HG02981 (cell line): ENCODE measurements around the gene GAS2L2.

Experiments
- ATAC-seq: cut with Tn5 transposase; IDR thresholded peaks from one replicate; pipeline ENCODE4 v1.9.1; 2021; ENCODE audit warnings: mild to moderate bottlenecking, moderate library complexity; ENCODE audit not compliant: unreplicated experiment

GAS2L2 gene

DNA sequence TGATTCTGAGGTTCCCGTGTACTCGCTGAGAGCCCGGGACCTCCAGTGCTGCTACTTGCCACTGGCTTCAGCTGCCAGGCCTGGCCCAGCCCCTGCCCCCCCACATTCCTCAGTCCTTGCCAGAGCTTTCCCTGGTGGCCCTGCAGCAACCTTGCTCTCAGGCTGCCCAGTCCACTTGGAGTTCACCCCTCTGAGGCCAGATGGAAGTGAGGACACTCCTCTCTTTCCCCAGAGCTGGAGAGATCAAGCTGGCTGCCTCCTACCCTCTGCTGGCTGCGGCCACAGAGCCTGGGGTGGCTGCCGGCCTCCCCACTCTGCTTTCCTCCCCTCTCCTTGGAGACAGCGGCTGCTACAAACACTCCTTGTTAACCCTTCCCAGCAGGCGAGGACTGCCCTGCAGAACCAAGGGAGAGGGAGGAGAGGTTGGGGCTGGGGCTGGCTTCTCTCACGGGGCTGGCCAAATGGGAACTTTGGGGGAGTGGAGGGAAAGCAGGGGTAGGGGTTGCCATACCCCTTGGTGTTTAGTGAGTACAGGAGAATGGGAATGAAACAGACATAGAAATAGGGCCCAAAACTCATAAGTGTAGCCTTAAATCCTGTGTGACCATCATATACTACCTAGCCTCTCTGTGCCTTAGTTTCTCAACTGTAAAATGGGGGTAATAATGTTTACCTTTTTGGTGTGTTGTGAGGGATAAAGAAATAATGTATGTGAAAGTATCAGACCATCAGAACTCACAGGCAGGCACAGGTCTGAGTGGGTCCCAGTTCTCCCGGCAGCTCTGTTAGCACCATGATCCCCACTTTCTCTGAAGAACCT, at the start of gene GAS2L2:
Gene GAS2L2 (minus strand): TSS at position 295 of the 820 bp plus-strand sequence. CDS start 389 bp downstream, outside the sequence.
- no peak for ATAC-seq

DNA sequence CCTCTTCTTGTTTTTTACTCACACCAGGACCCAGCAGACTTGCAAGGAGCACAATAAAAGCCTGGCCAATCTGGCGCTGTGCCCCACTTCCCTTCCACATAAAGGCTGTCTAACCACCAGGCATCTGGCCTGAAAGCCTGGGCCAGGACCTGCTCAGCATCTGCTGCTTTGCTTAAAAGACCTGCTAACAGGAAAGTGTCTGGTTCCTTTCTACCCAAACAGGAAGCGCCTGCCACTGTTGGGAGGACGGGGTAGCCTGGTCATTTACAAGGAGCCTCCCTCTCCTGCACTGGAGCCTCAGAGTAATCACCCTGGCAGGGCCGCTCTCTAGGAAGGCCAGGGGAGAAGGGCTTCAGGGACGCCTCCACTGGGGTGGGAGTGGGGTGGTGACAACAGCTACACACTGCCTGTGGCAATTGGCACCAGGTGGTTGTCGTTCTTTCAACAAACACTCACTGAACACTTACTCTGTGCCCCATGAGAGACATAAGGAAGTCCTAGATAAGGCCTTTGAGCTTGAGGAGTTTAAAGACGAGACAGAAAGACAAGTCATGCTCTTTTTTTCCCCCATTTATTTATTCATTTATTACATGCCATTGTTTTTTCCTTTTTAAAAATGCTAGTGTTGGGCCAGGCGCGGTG, 48.7 kb upstream of the GAS2L2 start:
- ATAC-seq: no peak

DNA sequence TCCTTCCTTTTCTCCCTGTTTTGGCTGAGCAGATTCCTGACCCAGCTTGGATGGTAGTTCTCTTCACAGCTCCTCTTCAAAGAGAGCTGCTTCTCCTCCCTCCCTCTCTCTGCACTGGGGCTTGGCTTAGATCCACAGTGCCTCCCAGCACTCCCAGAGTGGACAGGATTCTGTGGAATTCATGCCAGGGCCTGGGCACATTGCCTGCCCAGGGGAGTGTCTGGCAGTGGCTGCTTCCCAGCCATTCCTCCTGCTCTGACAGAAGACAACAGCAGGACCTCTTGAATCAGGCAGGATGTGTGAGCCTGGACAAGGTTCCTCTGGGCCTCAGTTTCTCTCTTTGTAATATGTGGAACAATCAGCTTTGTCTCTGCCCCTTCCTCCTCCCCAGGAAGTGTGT, 46.9 kb upstream of the GAS2L2 start:
- no peak for ATAC-seq

DNA sequence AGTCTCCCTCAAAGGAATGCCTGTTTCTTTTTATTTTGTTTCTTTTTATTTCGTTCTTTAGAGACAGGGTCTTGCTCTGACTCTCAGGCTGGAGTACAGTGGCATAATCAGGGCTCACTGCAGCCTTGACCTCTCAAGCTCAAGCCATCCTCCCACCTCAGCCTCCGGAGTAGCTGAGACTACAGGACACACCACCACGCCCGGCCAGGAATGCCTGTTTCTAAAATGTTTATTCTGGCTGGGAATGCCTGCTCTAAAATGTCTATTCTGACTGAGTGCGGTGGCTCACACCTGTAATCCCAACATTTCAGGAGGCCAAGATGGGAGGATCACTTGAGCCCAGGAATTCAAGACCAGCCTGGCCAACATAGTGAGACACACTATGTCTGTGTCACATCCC, 44.9 kb upstream of the GAS2L2 start:
- no peak for ATAC-seq

DNA sequence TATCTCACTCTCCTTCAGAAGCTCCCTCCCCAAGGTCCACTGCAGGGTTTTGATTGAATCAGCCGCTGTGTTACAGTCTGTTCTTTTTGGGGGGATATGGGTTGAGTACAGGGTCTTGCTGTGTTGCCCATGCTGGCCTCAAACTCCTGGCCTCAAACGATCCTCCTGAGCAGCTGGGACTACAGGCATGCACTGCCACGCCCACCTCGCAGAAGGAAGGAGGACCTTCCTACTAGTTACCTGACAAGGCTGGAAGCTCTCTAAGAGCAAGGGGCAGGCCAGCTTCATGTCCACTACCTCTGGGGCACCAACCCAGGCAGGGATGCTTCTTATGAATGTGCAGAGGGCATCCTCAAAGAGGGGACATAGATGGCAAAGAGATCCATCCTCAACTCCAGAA, 44.3 kb upstream of the GAS2L2 start:
- no peak for ATAC-seq

DNA sequence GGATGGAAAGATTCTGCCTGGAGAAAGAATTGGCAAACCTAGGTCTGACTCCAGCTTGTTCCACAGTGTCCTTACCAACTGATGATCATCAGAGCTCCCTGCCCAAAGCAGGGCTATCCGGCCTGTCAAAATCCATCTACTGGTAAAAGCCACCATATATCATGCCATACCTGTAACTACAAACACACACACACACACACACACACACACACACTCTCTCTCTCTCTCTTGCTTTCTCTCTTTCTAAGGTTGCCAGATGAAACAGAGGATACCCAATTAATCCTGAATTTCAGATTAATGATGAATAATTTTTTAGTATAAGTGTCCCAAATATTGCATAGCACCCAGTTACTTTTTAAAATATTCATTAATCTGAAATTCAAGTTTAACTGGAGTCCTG, 43.9 kb upstream of the GAS2L2 start:
- ATAC-seq: no peak

DNA sequence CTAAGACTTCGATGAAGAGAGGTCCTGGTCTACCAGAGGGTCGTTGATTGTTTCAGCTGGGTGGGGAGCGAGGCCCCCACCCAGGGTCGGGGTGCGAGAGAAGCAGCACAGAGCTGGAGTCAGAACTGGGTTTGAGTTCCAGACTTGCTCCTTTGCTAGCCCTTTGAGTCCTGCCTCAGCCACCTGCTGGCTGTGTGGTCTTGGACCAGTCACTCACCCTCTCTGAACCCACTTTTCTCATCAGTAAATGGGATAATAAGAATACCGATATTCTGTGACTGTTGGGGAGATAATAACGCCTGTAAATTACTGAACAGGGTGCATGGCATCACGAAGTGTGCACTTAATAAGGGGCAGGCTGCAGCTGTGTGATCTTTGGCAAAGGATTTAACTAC, 42.8 kb upstream of the GAS2L2 start:
- ATAC-seq: no peak

DNA sequence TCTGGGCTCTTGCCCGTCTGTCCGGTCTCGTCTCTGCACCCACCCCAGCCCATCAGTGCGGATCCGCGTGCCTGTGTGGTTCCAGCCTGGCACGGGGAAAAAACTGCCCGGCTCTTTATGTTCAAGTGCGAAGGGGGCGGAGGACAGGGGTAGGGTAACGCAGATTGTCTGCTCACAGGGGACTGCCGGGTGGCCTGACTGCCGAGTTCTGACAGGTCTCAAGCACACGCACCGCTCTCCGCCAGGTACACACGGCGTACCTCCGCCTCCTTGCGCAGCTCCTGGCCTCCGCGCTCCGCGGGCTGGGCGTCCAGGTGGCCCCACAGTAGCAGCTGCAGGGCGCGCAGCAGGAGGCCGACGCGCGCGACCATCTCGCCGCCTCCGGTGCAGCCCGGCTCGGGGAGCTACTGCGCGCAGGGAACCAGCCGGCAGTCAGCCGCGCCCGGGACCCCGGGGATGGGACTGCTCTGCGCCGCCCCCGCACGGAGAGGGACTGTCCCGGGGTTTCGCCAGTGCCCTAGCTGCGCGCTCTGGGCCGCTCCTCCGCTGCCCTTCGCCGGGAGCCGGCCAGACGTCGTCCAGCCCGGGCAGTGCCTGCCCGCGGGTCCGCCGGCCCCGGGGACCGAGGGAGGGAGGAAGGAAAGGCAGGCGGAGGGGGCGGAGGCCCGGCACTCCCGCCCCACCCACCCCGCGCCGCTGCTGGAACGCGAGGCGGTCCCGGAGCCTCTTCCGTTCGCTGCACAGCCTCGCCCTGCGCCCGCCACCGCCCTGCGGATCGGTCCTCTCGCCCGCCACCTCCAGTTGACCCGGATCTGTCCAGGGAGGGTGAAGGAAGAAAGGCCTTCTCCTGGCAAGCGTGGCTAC, 42.2 kb upstream of the GAS2L2 start, which contains the start of gene MMP28:
Gene MMP28 (minus strand): TSS at position 635 of the 864 bp plus-strand sequence. CDS start 264 bp downstream, at position 371.
- no peak for ATAC-seq

DNA sequence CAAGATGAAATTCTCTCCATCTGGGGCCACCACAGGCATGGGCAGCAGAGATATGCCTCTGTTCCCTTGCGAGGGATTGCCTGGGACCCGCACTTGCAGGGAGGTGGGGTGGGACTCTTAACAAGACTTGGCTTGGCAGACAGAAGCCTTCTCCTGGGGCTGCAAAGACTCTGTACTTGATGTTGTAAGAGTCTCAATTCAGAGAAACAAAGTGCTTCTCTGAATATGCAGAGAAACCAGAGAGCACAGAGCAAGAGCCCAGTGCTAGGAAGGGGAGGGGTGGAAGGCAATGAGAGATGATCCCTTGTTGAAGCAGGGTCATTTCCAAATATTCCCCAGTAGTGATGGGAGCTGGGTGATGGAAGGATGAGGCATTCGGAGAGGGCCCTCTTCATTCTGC, 40.2 kb upstream of the GAS2L2 start:
- ATAC-seq: no peak

DNA sequence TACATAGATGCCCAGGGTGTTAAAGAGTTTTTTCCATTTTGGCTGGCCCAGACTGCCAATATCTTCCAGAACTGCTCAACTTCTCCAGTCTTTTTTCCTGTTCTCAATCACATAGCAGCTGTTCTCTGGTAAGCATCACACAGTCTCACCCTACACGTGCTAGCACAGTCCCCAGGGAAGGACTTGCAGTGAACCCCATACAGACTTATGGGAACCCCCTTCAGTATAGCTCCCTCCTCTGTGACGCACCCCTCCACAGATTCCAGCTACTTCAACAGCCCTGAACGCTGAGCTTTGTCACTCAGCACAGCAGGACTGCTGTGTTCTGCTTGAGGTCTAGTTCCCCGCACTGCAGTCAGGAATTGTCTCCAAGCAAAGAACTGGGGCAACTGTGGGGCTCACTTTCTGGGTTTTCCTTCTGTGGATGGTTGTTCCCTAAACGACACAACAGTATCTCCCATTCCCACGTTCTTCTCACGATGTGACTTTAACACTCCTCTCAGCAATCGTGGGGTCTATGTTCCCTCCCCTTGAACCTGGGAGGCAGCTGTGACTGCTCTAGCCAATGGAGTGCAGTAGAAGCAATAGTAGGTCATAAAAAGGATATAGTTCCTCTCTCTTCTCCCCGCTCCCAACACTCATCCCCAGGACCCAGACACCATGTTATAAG, 38.8 kb upstream of the GAS2L2 start:
- no peak for ATAC-seq

DNA sequence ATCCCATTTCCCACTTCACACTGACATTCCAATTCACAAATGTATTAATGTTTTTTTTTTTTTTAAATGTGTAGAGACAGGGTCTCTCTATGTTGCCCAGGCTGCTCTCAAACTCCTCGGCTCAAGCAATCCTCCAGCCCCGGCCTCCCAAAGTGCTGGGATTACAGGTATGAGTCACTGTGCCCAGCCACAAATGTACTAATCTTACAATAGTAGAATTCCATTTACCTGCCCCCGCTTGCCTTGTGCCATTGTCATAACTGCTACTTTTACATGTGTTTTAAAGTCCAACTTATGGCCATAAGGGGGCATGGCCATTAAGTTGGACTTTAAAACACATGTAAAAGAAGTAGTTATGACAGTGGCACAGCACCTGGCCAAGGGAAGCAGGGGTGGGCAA, 37.8 kb upstream of the GAS2L2 start:
- no peak for ATAC-seq

DNA sequence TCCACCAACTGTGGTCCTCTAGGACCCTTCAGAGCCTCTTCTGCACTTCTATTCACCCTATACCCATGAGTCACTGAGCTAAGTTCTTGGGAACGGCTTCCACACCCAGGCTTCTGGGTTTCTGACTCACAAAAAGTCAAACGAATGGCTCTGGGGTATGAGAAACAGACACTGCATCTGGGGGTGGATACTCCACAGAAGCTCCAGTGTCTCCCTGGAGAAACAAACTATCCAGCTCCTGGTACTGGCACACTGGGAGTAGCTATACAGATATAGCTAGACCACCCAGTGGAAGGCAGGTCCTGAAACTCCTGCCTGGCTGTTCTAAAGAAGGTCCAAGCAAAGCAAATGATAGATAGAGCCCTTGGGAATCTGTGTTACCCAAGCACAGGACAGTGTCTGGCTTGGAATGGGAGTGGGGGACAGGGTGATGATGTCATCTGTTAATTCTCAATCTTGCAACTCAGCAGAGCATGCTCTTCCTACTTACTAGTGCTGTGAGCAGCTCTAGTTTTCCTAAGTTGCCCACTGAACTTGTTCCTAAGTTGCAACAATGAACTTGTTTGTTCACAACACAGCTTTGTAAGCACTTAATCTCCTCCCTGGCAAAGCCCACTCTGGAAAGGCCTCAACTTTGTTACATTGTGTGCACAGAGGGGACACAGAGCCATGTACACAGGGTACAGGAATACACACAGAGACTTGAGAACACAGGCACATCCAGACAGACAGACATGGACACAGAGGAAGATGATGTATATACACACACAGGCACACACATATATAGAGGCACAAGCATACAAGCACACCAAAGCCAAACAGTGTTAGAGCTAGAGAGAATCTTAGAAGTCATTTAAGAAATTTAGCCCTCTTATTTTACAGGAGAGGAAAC, 35.7 kb upstream of the GAS2L2 start:
- no peak for ATAC-seq

DNA sequence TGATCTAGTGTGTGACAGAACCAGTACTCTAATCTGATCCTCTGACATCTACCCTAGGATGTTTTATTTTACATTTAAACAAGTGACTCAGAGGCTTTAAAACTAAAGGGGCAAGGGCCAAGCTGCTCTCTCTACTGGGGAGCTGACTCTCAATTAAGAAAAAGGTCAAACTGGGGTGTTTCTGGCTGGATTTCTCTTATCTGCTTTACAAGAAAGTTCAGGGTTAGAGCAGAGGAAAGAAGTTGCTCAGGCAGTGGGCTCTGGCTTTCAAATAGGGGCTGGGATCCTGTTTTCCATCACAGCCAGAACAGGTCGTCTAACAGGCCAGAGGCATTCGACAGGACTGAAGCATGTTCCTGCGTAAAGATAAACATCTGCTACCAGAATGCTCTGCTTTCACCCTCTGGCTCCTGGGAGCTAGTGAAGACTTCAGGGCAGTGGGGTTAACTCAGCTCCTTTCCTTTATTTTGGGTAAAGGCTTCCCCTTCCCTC, 33.9 kb upstream of the GAS2L2 start:
- ATAC-seq: no peak

DNA sequence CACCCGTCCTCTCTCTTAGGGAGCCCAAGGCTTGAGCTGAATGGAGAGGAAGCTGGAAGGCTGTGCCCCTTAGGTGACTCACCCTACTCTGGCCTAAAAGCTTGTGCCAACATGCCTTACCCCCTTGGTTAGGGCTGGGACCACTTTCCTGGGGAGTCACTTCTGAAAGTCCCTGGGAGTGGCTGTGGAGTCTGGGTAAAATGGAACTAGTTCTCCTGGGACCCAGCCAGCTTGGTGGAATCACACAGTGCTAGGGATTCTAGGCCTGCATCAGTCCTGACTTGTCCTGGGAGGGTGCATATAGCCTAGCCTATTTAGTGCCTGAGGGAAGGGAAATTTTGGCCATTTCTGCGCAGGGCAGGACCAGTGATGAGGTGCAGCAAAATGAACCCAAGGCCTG, 31.9 kb upstream of the GAS2L2 start:
- no peak for ATAC-seq

DNA sequence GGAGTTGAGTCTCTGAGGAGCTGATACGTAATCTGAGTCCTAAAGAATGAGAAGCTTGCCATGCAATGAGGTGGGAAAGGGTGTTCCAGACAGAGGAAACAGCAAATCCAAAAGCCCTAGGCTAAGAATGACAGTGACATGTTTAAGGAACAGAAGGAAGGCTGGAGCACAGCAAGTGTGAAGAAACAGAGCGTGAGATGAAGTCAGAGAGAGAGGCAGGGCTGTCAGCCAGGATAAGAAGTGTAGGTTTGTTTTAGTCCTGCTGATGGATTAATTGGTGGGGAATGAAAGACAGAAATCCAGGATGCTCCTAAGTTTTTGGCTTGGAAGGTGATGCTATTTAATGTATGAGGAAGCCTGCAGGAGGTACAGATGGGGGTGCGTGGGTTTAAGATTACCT, 27.9 kb upstream of the GAS2L2 start:
- no peak for ATAC-seq

DNA sequence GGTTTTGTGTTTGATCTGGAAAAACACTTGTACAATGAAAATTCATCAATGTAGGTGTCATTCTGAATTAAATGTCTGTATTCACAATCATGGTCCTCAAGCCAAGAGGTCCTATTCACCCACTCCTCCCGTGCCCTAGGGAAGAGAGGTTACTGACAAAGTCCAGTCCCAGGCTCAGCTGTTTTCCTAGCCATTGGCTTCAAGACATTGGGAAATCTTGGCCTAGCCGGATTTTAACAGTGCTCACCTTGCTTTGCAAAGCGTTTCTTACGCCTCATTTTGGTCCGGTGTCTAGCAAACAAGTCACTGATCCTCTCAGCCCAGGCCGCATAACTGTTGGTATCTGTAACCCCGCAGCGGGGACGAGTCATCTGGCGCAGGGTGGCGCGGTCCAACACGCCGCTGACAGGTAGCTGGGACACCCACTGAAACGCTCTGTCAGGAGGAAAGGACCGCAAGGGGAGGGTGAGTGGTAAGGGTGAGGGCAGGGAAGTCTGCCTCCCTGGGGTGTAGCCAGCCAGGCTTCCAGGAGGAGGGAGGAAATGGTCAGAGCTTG, 25.7 kb upstream of the GAS2L2 start:
- no peak for ATAC-seq

DNA sequence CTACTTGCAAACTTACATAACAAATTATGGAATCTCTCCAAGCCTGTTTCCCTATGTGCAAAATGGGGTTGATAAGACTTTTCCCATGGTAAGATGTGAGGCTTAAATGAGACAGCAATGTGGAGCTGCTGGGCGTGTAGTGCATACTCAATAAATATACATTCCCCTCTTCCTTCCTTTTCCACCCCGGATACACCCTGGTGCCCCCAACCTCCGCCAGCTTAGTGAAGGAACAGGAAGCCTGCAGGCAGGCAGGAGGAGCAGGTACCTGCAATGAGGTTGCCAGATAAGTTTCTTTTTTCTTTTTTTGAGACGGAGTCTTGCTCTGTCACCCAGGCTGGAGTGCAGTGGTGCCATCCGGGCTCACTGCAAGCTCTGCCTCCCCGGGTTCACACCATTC, 22.5 kb upstream of the GAS2L2 start:
- ATAC-seq: no peak

DNA sequence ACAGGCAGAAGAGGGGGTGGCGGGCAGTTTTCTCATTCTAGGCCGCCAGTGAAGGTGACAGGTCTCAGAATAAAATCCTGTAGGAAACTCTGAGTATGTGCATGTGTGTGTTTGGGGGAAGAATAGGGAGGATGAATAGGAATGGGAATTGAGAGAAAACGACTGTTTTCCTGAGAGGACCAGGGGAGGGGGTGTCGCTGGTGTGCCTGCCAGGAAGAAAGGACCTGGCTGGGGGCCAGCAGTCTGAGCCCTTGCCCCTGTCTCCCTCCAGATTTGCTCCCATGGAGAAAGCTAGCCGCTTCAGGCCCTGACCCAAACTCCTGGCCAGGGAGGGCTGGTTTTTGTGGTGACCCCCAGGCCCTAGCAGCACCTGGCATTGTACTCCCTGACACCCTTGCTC, 22.0 kb upstream of the GAS2L2 start:
- ATAC-seq: no peak

DNA sequence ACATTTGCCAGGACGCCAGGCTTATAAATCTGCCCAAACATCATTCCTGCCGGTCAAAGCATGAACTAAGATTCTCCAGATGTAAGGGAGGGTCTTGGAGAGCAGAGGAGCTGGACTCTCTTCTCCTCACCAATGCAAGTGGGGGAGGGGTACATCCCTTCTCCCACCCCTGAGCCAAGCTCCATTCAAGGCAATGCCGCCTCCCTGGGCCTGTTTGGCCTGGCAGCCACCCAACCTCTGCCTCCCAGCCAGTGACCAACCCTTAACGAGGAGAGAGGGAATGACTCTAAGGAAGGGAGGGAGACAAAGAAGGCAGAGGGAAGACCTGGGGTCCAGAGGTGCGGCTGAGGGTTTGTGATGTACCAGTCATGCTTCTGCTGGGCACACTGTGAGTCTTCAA, 21.5 kb upstream of the GAS2L2 start:
- ATAC-seq: no peak
